ENCODE data around the gene PRR20A.
"Not testable (repeated sequence)": the region's sequence is repeated elsewhere in the genome, so short reads cannot be mapped to it uniquely, and the experiment has no call there.

Gene PRR20A

DNA sequence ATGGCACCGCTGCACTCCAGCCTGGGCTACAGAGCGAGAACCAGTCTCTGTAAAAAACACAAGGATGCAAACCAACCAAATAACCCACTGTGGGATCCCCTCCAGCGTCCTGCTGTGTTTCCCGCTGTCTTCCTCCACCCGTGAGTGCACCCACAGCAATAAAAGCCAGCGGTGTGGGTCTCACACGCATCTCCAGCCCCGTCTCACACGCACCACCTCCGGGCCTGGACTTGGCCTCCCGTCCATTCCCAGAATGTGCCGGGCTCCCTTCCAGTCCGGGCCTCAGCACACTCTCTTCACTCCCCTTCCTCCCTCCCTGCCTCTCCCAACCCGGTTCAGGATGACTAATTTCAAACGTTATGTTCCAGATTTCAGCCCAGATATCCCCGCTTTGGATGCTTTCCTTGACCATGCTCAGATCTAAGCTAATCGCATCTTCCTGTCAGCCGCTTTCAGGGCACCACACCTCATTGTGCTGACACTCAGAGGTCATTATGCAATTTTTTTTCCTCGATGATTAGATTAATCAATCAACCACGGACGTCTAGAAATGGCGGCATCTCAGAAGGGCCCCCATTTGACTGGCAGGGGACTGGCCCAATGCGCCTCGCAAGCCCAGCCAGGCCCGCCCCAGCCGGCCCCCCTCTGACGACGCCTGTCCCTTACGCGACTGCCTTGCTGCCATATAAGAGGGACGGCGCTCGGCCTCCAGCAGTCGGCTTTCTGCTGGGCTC is at the start of gene PRR20A:
TSS of gene PRR20A (plus strand) at position 684 of the 734 bp plus-strand sequence. CDS start 387 bp downstream, outside the sequence.
- not testable (repeated sequence) for H3K27ac Mint-ChIP-seq; H3K9me3 Mint-ChIP-seq; H3K4me1 Mint-ChIP-seq (ENCODE audit: low read depth)

DNA sequence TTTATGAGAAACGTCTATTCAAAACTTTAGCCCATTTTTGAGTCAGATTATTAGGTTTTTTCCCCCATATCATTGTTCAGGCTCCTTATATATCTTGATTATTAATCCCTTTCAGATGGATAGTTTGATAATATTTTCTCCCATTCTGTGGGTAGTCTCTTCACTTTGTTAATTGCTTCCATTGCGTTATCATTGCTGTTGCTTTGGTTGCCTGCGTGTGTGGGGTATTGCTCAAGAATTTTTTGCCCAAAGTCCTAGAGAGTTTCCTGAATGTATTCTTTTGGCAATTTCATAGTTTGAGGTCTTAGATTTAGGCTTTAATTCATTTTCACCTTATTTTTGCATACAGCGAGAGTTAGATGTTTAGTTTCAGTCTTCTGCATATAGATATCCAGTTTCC is 25.8 kb upstream of the PRR20A start:
- Mint-ChIP-seq H3K9me3 (peaks cover 28% of the 10 kb centered on the region), H3K27me3 (no peaks in the 10 kb centered on the region), H3K4me3 (no peak overlapping the region), H3K36me3 (ENCODE audit: low read depth) (no peaks in the 10 kb centered on the region), H3K4me1 (ENCODE audit: low read depth) (no peaks in the 10 kb centered on the region), H3K27ac (no peak overlapping the region)

More for the DNA sequence above, at the start of gene PRR20A:
- not testable (repeated sequence) for H3K27me3 Mint-ChIP-seq; H3K4me3 Mint-ChIP-seq; H3K36me3 Mint-ChIP-seq (ENCODE audit: low read depth)

- Mint-ChIP-seq H3K4me3 (no peak overlapping the region), H3K36me3 (ENCODE audit: low read depth) (no peaks in the 10 kb centered on the region), H3K4me1 (ENCODE audit: low read depth) (no peaks in the 10 kb centered on the region), H3K27me3 (no peaks in the 10 kb centered on the region), H3K27ac (no peak overlapping the region), H3K9me3 (peaks cover 3% of the 10 kb centered on the region)
These were observed 17.0 kb upstream of the PRR20A start for GRCh38 chr13:57123681-57124080.

- Mint-ChIP-seq H3K27me3 (no peaks in the 10 kb centered on the region), H3K4me3 (no peak overlapping the region), H3K27ac (no peak overlapping the region), H3K9me3 (peaks cover 8% of the 10 kb centered on the region), H3K36me3 (ENCODE audit: low read depth) (no peaks in the 10 kb centered on the region), H3K4me1 (ENCODE audit: low read depth) (no peaks in the 10 kb centered on the region)
These were observed 11.8 kb upstream of the PRR20A start for GRCh38 chr13:57128909-57129308.

GRCh38 chr13:57136093-57136492 is 4.6 kb upstream of the PRR20A start:
- H3K9me3 Mint-ChIP-seq, result peaks cover 11% of the 10 kb centered on the region
- H3K4me3 Mint-ChIP-seq, result no peak overlapping the region
- no peaks in the 10 kb centered on the region for H3K4me1 Mint-ChIP-seq (ENCODE audit: low read depth)
- no peaks in the 10 kb centered on the region for H3K27me3 Mint-ChIP-seq
- H3K27ac Mint-ChIP-seq, result no peak overlapping the region
- no peaks in the 10 kb centered on the region for H3K36me3 Mint-ChIP-seq (ENCODE audit: low read depth)

DNA sequence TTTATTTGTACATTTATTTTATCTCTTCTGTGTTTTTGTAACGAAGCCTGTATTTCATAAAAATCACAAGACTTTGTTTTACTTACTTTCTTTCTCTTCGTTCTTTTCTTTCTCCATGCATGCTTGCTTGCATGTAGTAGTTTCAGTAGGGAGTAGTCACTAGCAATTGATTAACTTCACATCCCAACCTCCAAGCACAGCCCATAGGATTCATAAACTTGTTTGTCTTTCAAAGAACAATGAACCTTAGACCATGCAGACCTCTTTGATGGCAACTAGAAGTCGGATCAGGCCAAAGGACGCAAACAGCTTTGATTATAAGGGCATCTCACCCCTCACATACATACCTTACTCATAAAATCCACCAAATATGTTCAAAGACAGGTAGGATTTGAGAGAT is 3.1 kb upstream of the PRR20A start:
- Mint-ChIP-seq H3K9me3 (peaks cover 4% of the 10 kb centered on the region), H3K4me1 (ENCODE audit: low read depth) (no peaks in the 10 kb centered on the region), H3K4me3 (no peak overlapping the region), H3K27me3 (no peaks in the 10 kb centered on the region), H3K36me3 (ENCODE audit: low read depth) (no peaks in the 10 kb centered on the region), H3K27ac (no peak overlapping the region)

DNA sequence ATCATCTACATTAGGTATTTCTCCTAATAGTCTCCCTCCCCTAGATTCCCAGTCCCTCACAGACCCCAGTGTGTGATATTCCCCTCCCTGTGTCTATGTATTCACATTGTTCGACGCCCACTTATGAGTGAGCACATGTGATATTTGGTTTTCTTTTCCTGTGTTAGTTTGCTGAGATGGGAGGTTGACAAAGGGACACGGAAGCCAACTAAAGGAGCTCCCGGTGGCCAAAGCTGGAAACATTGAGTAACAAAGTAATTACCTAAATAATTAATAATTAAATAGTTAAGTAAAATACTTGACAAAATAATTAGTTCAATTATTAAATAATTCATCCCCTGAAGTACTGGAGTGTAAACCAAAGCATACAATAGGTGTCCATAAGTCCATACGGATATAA is 1.7 kb upstream of the PRR20A start:
- no peak overlapping the region for H3K4me3 Mint-ChIP-seq
- H3K36me3 Mint-ChIP-seq (ENCODE audit: low read depth), result no peaks in the 10 kb centered on the region
- no peaks in the 10 kb centered on the region for H3K4me1 Mint-ChIP-seq (ENCODE audit: low read depth)

GRCh38 chr13:57139781-57140180 is 937 bp upstream of the PRR20A start:
- not testable (repeated sequence) for H3K4me3 Mint-ChIP-seq; H3K36me3 Mint-ChIP-seq (ENCODE audit: low read depth); H3K9me3 Mint-ChIP-seq; H3K4me1 Mint-ChIP-seq (ENCODE audit: low read depth); H3K27ac Mint-ChIP-seq; H3K27me3 Mint-ChIP-seq

More for the DNA sequence above, 1.7 kb upstream of the PRR20A start:
- H3K27me3 Mint-ChIP-seq, result no peaks in the 10 kb centered on the region
- no peak overlapping the region for H3K27ac Mint-ChIP-seq
- H3K9me3 Mint-ChIP-seq, result peaks cover 4% of the 10 kb centered on the region

GRCh38 chr13:57147188-57147587 is 6.5 kb downstream of the PRR20A start, which contains the start of gene PRR20B:
PRR20B (plus strand) TSS chr13:57147488; CDS start chr13:57147875, 387 bp downstream.
- H3K4me3 Mint-ChIP-seq; H3K27me3 Mint-ChIP-seq; H3K9me3 Mint-ChIP-seq; H3K27ac Mint-ChIP-seq; H3K36me3 Mint-ChIP-seq (ENCODE audit: low read depth); H3K4me1 Mint-ChIP-seq (ENCODE audit: low read depth): not testable (repeated sequence)

DNA sequence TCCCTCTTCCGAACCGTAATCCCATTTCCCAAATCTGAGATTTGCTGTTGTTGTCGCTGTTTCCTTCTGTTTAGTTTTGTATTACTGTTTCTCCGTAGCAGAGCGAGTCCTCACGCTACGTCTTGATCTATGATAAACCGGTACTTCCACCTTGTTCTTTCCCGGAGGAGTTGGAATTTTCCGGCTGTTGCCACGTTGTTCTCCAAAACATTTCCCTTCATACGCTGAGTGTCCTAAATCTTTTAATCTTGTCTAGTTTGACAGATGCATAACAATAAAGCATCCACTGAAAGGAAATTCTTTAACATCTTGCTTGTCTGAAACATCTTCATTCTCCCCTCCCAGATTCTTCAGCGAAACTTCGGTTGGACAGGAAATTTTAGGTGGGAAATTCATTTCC is 7.4 kb downstream of the PRR20A start:
- H3K36me3 Mint-ChIP-seq (ENCODE audit: low read depth); H3K9me3 Mint-ChIP-seq; H3K4me3 Mint-ChIP-seq; H3K27ac Mint-ChIP-seq; H3K27me3 Mint-ChIP-seq; H3K4me1 Mint-ChIP-seq (ENCODE audit: low read depth): not testable (repeated sequence)

- H3K36me3 Mint-ChIP-seq (ENCODE audit: low read depth); H3K27me3 Mint-ChIP-seq; H3K4me1 Mint-ChIP-seq (ENCODE audit: low read depth); H3K9me3 Mint-ChIP-seq; H3K27ac Mint-ChIP-seq; H3K4me3 Mint-ChIP-seq: not testable (repeated sequence)
These were observed 13.0 kb downstream of the PRR20A start, which contains the start of gene PRR20C for GRCh38 chr13:57153761-57154160. PRR20C (plus strand) TSS chr13:57154061; CDS start chr13:57154448, 387 bp downstream.

DNA sequence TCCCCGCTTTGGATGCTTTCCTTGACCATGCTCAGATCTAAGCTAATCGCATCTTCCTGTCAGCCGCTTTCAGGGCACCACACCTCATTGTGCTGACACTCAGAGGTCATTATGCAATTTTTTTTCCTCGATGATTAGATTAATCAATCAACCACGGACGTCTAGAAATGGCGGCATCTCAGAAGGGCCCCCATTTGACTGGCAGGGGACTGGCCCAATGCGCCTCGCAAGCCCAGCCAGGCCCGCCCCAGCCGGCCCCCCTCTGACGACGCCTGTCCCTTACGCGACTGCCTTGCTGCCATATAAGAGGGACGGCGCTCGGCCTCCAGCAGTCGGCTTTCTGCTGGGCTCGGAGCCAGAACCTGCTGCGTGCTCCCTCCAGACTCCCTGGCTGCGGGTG is 19.6 kb downstream of the PRR20A start, which contains the start of gene PRR20D:
TSS of gene PRR20D (plus strand) at position 301 of the 400 bp plus-strand sequence. CDS start 387 bp downstream, outside the sequence.
- H3K36me3 Mint-ChIP-seq (ENCODE audit: low read depth); H3K4me3 Mint-ChIP-seq; H3K9me3 Mint-ChIP-seq: not testable (repeated sequence)

GRCh38 chr13:57166897-57167296 is 26.2 kb downstream of the PRR20A start, which contains the start of gene PRR20E:
PRR20E (plus strand) TSS chr13:57167197; CDS start chr13:57167584, 387 bp downstream.
- not testable (repeated sequence) for H3K27me3 Mint-ChIP-seq; H3K4me3 Mint-ChIP-seq; H3K9me3 Mint-ChIP-seq; H3K36me3 Mint-ChIP-seq (ENCODE audit: low read depth); H3K4me1 Mint-ChIP-seq (ENCODE audit: low read depth); H3K27ac Mint-ChIP-seq

More for the DNA sequence above, 19.6 kb downstream of the PRR20A start, which contains the start of gene PRR20D:
- H3K4me1 Mint-ChIP-seq (ENCODE audit: low read depth); H3K27ac Mint-ChIP-seq; H3K27me3 Mint-ChIP-seq: not testable (repeated sequence)

DNA sequence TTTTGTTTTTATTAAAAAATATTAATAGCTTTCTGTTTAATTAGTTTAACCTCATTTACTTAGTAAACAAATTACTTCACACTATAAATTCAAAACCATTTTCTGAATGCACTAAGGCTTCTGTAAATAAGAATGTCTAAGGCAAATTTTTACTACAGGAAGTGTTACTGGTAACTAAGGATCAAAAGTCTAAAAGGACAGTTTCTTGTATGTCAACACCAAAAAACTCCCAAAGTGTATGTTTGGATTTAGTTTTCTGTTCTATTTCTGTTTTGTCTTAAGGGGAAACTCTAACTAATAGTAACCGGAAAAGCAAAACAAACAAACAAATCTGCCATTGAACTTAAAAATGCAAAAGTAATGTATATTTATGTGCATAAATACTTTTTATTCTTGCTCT is 50.9 kb downstream of the PRR20A start:
- Mint-ChIP-seq H3K4me3 (no peak overlapping the region), H3K4me1 (ENCODE audit: low read depth) (no peaks in the 10 kb centered on the region), H3K27ac (no peak overlapping the region), H3K9me3 (peaks cover 7% of the 10 kb centered on the region), H3K27me3 (no peaks in the 10 kb centered on the region), H3K36me3 (ENCODE audit: low read depth) (no peaks in the 10 kb centered on the region)

Measured in stimulated activated naive CD8-positive, alpha-beta T cell treated with anti-CD3 and anti-CD28 coated beads, Interleukin-15, Interleukin-2, amounts not matched to agents 100 ng/mL and 50 ng/mL, for 24 hours (primary cell).